GM12875 (cell line): ENCODE results near the gene ACOX1.

Experiments
- H3K4me3 ChIP-seq: one replicate; pipeline ENCODE4 v1.5.1; 2011; ENCODE audit warnings: low read depth, low read length, control low read depth
- TF ChIP-seq, protein P1 (sequence below): IDR thresholded peaks from 2 replicates; pipeline ENCODE4 v1.5.1; 2011; ENCODE audit warnings: low read depth, mild to moderate bottlenecking, control low read depth, inconsistent platforms, low read length, moderate library complexity, borderline replicate concordance; ENCODE audit not compliant: insufficient read depth

ACOX1 gene

DNA sequence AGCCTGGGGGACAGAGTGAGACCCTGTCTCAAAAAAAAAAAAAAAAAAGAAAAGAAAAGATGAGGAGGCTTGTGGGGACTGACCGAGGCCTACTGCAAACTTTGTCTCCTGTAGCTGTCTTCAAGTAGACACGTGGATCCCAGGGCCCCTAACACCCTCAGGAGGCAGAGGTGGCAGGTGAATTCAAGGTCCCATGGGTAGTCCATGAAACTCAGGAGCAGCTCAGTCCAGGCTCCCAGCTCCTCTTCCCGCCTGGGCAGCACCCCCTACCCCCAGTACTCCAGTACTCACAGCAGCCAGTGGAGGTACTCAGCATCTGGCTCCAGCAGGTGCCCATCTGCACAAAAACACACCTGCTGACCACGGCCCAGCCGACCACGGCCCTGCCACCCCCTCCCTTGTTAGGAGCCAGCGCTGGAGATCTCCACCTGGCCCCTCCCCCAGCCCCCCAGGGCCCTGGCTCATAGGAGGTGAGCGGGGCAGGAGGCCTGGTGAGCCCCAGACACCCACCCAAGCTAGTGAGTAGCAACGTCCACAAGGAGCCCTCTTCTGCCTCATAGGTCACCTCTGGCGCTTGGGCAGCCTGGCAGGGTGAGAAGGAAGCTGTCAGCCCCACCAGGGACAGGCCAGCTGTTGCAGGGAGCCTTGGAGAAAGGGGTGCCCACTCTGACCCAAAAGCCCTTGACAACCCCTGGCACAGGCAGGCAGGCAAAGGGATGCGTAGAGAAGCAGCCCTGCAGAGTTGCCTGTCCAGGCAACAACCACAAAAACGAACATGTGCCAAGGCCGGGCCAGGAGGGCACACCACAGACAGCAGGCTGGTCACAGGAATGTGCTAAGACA is 78.1 kb downstream of the ACOX1 start:
- TF ChIP-seq, protein P1, sequence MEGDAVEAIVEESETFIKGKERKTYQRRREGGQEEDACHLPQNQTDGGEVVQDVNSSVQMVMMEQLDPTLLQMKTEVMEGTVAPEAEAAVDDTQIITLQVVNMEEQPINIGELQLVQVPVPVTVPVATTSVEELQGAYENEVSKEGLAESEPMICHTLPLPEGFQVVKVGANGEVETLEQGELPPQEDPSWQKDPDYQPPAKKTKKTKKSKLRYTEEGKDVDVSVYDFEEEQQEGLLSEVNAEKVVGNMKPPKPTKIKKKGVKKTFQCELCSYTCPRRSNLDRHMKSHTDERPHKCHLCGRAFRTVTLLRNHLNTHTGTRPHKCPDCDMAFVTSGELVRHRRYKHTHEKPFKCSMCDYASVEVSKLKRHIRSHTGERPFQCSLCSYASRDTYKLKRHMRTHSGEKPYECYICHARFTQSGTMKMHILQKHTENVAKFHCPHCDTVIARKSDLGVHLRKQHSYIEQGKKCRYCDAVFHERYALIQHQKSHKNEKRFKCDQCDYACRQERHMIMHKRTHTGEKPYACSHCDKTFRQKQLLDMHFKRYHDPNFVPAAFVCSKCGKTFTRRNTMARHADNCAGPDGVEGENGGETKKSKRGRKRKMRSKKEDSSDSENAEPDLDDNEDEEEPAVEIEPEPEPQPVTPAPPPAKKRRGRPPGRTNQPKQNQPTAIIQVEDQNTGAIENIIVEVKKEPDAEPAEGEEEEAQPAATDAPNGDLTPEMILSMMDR, result no peak
- H3K4me3 ChIP-seq, result no peak overlapping the region

GRCh38 chr17:75899767-75900468 is 79.0 kb downstream of the ACOX1 start:
- TF ChIP-seq, protein P1, result no peak
- H3K4me3 ChIP-seq, result no peak overlapping the region

DNA sequence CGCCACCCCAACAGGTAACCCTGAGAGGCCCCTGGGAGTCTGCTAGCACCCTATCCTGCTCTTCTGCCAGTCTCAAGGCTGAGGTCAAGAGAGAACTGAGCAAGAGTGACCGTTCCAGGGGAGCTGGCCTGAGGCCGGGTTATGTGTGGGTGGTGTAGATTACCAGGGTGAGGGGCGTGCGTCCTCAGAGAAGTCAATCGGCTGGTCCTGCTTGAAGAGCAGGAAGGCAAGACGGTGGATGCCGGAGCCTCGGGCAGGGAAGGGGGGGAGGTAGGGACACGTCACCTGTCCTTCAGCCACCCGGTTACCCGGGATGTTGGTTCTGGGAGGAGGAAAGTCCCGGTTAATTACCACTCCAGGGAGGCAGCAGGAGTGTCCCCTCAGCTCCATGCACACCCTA is 79.6 kb downstream of the ACOX1 start:
- no peak overlapping the region for H3K4me3 ChIP-seq
- TF ChIP-seq, protein P1, result no peak

GRCh38 chr17:75898791-75899190 is 80.2 kb downstream of the ACOX1 start:
- TF ChIP-seq, protein P1, result no peak

GRCh38 chr17:75898065-75898464 is 80.9 kb downstream of the ACOX1 start:
- TF ChIP-seq, protein P1, result no peak
- H3K4me3 ChIP-seq, result no peak overlapping the region

More at GRCh38 chr17:75898791-75899190, 80.2 kb downstream of the ACOX1 start:
- H3K4me3 ChIP-seq, result no peak overlapping the region

GRCh38 chr17:75897160-75898019 is 81.6 kb downstream of the ACOX1 start:
- peak overlapping the region; percentile 91 for H3K4me3 ChIP-seq
- TF ChIP-seq, protein P1, result no peak
